Vagina (tissue), 2 donors: ENCODE results near the gene COL23A1. TPM values are rescaled to one million over a fixed set of nuclear protein-coding genes. Genes with fewer than 3 reads are reported as not detected.

Source experiments
- DNase-seq, 2 donors: peaks; one replicate each; pipeline ENCODE4 v3.0.0-alpha.2; 2017; ENCODE audit errors: extremely low spot score in 2 of 2
- H3K27ac ChIP-seq: fragments of 200-600 bp; sonication (generic); one replicate; pipeline ENCODE4 v1.5.1; 2019
- H3K27me3 ChIP-seq: fragments of 200-600 bp; sonication (generic); one replicate; pipeline ENCODE4 v1.5.1; 2019
- H3K36me3 ChIP-seq, 2 donors: fragments of 200-600 bp; sonication (generic); one replicate each; pipeline ENCODE4 v1.5.1; 2017 to 2019
- H3K4me1 ChIP-seq: fragments of 200-600 bp; sonication (generic); one replicate; pipeline ENCODE4 v1.5.1; 2019
- H3K4me3 ChIP-seq, 2 donors: fragments of 200-600 bp; sonication (generic); 1 replicate in 1 of 2; 2 replicates in 1 of 2; pipeline ENCODE4 v1.5.1; 2016 to 2019
- H3K9me3 ChIP-seq: fragments of 200-600 bp; sonication (generic); one replicate; pipeline ENCODE4 v1.5.1; 2019
- CTCF ChIP-seq, 3 experiments: fragments of 450-650 bp in 2 of 3; fragments of 200-600 bp in 1 of 3; sonication (generic) in 1 of 3; IDR thresholded peaks; one replicate each; pipeline ENCODE4 v1.5.1; 2017 to 2019; ENCODE audit warnings: antibody characterized with exemption in 3 of 3, mild to moderate bottlenecking in 2 of 3, moderate library complexity in 2 of 3
- POLR2A ChIP-seq, 2 donors: fragments of 450-650 bp; IDR thresholded peaks; one replicate each; pipeline ENCODE4 v1.6.1; 2017; ENCODE audit warnings: antibody characterized with exemption in 2 of 2, mild to moderate bottlenecking in 2 of 2, moderate library complexity in 2 of 2
- POLR2AphosphoS5 ChIP-seq, 2 donors: sonication (generic); formaldehyde crosslinking; IDR thresholded peaks; one replicate each; pipeline ENCODE4 v1.9.0; 2017; ENCODE audit warnings: antibody characterized with exemption in 2 of 2, mild to moderate bottlenecking in 2 of 2, low read depth in 1 of 2; ENCODE audit not compliant: insufficient read depth in 1 of 2
- intact Hi-C: fragments of 100-400 bp; cut with DNase I; formaldehyde crosslinking; loops from one replicate; pipeline ENCODE4 v1.15.1; 2023
- total RNA-seq: library from RNA; depleted of rRNA; stranded (reverse); fragments of >200 nt; gene quantifications from one replicate; pipeline ENCODE4 v1.2.3, GENCODE V29; 2016

COL23A1 gene
- total RNA-seq, 1 donor from 2014 or later = 3.7 TPM

DNA sequence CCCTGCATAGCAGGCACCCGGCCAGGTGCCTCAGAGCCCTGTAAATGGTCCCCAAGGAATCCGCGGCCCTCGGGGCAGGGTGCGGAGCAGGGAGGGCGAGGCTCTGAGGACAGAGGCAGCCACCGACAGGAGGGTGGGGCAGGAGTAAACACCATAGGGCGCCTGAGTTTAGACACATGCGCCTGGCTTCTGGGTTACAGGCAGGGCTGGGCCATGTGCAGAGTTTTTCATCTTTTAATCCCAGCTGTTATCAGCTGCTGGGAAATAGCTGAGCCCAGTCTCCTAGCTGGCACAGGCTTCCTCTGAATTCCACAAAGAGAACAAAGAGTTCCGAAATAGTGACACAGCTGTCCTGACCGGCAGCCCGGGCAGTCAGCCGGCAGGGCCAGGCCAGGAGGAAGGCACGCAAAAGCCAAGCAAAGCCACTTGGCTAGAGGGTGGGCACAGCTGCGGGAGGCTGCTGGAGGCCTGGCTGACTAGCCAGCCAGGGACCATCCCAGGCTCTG, 258.6 kb downstream of the COL23A1 start:
- Histone ChIP-seq H3K4me1 (peaks cover 29% of the 10 kb centered on the region), H3K9me3 (no peaks in the 10 kb centered on the region), H3K27me3 (no peaks in the 10 kb centered on the region), H3K4me3 (no peak overlapping the region), H3K36me3 (no peaks in the 10 kb centered on the region), H3K27ac (peak overlapping the region; percentile 34)
- no peak for DNase-seq
- intact Hi-C loops = no loop called here
- TF ChIP-seq CTCF (IDR thresholded peaks at IDR 0.05) = no peak
- TF ChIP-seq POLR2AphosphoS5 (IDR thresholded peaks at IDR 0.05; ENCODE audit: insufficient read depth in 1 of 2, low read depth in 1 of 2) = peak; percentile 69 to 79

- Histone ChIP-seq H3K27ac (peak overlapping the region; percentile 34), H3K9me3 (no peaks in the 10 kb centered on the region), H3K4me1 (peaks cover 31% of the 10 kb centered on the region), H3K36me3 (no peaks in the 10 kb centered on the region), H3K27me3 (no peaks in the 10 kb centered on the region), H3K4me3 (no peak overlapping the region)
- TF ChIP-seq POLR2AphosphoS5 (IDR thresholded peaks at IDR 0.05; ENCODE audit: insufficient read depth in 1 of 2, low read depth in 1 of 2) (no peak), POLR2A (IDR thresholded peaks at IDR 0.05) (no peak), CTCF (IDR thresholded peaks at IDR 0.05) (no peak)
- no peak for DNase-seq
- intact Hi-C loops = no loop called here
Observed at GRCh38 chr5:178330791-178331404, 259.3 kb downstream of the COL23A1 start.

- no peaks in the 10 kb centered on the region for H3K9me3 ChIP-seq
- peaks cover 31% of the 10 kb centered on the region for H3K4me1 ChIP-seq
- intact Hi-C loops = no loop called here
- no peak overlapping the region for H3K4me3 ChIP-seq
- H3K27me3 ChIP-seq = no peaks in the 10 kb centered on the region
- no peak for DNase-seq
- H3K27ac ChIP-seq = no peak overlapping the region
- H3K36me3 ChIP-seq = no peaks in the 10 kb centered on the region
- TF ChIP-seq POLR2AphosphoS5 (IDR thresholded peaks at IDR 0.05; ENCODE audit: insufficient read depth in 1 of 2, low read depth in 1 of 2) (no peak), POLR2A (IDR thresholded peaks at IDR 0.05) (no peak), CTCF (IDR thresholded peaks at IDR 0.05) (no peak)
Observed at GRCh38 chr5:178328826-178329730, 261.1 kb downstream of the COL23A1 start.

DNA sequence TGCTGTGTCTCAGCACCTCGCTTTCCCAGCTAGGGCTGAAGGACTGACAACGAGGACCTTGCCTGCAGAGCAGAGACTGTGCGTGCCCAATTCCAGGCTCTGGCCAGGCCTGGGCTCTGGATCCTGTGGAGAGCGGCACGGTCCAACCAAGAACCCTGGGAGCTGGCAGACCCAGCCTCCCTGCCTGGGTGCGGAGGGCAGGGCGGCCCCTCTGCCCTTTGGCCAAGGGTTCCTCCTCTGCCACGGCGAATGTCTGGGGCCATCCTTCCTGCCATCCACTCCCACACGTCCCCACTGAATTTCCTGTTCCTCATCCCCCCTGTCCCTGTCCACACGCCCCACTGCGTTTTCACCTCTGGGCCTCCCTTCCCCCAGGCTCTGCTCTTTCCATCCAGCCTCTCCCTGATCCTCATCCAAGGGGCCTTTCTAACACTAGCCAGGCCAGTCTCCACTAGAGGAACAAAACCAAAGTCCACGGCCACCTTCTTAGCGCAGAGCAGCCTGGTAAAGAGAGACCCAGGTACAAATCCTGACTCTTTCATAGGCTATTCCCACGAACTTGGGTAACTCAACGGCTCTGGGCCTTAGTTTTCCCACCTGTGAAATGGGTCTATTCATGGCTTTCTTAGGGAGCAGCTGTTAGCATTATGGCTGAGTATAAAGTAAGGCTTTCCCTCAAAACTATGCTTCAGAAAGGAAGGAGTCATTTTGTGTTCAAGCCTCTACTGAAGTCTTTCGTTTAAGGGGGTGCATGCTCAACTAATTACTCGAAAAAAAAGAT, 262.1 kb downstream of the COL23A1 start:
- Histone ChIP-seq H3K27ac (no peak overlapping the region), H3K4me3 (no peak overlapping the region), H3K4me1 (peaks cover 31% of the 10 kb centered on the region), H3K9me3 (no peaks in the 10 kb centered on the region), H3K36me3 (no peaks in the 10 kb centered on the region), H3K27me3 (no peaks in the 10 kb centered on the region)
- intact Hi-C loops = no loop called here
- DNase-seq = no peak
- TF ChIP-seq POLR2A (IDR thresholded peaks at IDR 0.05) (no peak), CTCF (IDR thresholded peaks at IDR 0.05) (no peak), POLR2AphosphoS5 (IDR thresholded peaks at IDR 0.05; ENCODE audit: insufficient read depth in 1 of 2, low read depth in 1 of 2) (no peak)
